Neutrophil (primary cell): ENCODE measurements around the gene LMCD1.

Experiments used
- H3K27ac ChIP-seq: fragments of 200-600 bp; sonication (generic); 2 replicates; pipeline ENCODE4 v1.5.1; 2016; ENCODE audit warnings: mild to moderate bottlenecking, moderate library complexity
- H3K27me3 ChIP-seq: fragments of 200-600 bp; sonication (generic); 2 replicates; pipeline ENCODE4 v1.6.0; 2016; ENCODE audit warnings: mild to moderate bottlenecking
- H3K36me3 ChIP-seq: fragments of 200-600 bp; sonication (generic); 2 replicates; pipeline ENCODE4 v1.5.1; 2017
- H3K4me1 ChIP-seq, 2 experiments: fragments of 200-600 bp in 1 of 2; sonication (generic) in 1 of 2; 1 replicate in 1 of 2; 2 replicates in 1 of 2; pipeline versions ENCODE4 v1.5.1 to v1.6.1; 2013 to 2016; ENCODE audit warnings: low read depth in 1 of 2, low read length in 1 of 2, mild to moderate bottlenecking in 1 of 2, moderate library complexity in 1 of 2; ENCODE audit not compliant: control insufficient read depth in 1 of 2, insufficient read depth in 1 of 2
- H3K4me3 ChIP-seq, 2 experiments: fragments of 200-600 bp in 1 of 2; sonication (generic) in 1 of 2; 1 replicate in 1 of 2; 2 replicates in 1 of 2; pipeline ENCODE4 v1.5.1; 2013 to 2016; ENCODE audit warnings: low read depth in 1 of 2, low read length in 1 of 2, mild to moderate bottlenecking in 1 of 2, moderate library complexity in 1 of 2
- H3K9me3 ChIP-seq: fragments of 200-600 bp; sonication (generic); 2 replicates; pipeline ENCODE4 v1.5.1; 2016
- TF ChIP-seq, protein P1 (sequence below): fragments of 200-600 bp; sonication (generic); IDR thresholded peaks from 2 replicates; pipeline ENCODE4 v1.5.1; 2016; ENCODE audit warnings: antibody characterized with exemption

LMCD1 gene

DNA sequence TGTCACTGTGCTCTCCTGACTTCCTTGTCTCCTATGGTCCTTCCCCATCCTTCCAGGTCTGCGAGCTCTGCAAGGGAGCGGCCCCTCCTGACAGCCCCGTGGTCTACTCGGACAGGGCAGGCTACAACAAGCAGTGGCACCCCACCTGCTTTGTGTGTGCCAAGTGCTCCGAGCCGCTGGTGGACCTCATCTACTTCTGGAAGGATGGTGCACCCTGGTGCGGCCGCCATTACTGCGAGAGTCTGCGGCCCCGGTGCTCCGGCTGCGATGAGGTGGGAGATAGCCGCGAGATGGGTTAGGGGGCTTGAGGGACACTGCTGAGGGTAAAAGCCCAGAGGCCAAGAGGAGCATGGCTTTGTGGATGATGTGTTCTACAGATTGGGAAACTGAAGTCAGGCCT lies 63.8 kb downstream of the LMCD1 start:
- H3K36me3 ChIP-seq: no peaks in the 10 kb centered on the region
- TF ChIP-seq, protein P1, sequence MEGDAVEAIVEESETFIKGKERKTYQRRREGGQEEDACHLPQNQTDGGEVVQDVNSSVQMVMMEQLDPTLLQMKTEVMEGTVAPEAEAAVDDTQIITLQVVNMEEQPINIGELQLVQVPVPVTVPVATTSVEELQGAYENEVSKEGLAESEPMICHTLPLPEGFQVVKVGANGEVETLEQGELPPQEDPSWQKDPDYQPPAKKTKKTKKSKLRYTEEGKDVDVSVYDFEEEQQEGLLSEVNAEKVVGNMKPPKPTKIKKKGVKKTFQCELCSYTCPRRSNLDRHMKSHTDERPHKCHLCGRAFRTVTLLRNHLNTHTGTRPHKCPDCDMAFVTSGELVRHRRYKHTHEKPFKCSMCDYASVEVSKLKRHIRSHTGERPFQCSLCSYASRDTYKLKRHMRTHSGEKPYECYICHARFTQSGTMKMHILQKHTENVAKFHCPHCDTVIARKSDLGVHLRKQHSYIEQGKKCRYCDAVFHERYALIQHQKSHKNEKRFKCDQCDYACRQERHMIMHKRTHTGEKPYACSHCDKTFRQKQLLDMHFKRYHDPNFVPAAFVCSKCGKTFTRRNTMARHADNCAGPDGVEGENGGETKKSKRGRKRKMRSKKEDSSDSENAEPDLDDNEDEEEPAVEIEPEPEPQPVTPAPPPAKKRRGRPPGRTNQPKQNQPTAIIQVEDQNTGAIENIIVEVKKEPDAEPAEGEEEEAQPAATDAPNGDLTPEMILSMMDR: no peak

DNA sequence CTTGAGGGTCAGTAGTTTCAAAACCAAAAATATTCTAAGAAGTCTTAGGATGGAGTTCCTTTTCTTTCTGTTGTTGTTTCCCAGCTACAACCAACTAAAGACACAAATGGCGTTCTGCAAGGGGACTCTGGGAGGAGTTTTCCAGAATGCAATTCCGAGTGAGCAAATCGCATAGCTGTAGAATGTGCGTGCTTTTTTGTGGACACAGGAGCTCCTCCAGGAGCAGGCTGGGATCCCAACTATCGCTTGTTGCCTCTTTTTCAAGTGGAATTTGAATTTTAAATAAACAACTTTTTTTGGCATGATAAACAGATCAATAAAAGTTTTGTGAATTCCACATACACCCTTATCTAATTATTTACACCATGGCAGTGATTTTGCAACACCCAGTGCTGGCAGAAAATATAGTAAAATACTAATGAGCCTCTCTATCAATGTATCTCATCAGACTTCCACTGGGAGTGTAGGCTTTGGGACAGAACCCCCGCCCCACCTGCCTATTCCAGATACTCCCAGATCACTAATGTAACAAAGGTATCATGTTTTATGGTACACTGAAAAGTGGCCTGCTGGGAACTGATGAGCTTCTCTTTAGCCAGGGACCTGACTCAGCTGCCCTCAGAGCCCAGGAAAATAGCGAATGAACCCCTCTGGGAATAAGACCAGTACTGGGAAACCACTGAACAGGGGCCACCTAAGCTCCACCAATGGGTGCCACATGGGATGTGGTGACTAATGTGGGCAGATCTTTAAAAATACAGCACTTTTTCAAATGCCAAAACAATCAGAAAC lies 66.4 kb downstream of the LMCD1 start:
- H3K4me3 ChIP-seq: no peak overlapping the region
- no peak overlapping the region for H3K27ac ChIP-seq
- no peaks in the 10 kb centered on the region for H3K27me3 ChIP-seq
- TF ChIP-seq, protein P1: no peak
- H3K36me3 ChIP-seq: no peaks in the 10 kb centered on the region
- H3K4me1 ChIP-seq: no peaks in the 10 kb centered on the region
- no peaks in the 10 kb centered on the region for H3K9me3 ChIP-seq

More for the DNA sequence above, 63.8 kb downstream of the LMCD1 start:
- H3K9me3 ChIP-seq: no peaks in the 10 kb centered on the region
- H3K4me1 ChIP-seq: no peaks in the 10 kb centered on the region
- no peaks in the 10 kb centered on the region for H3K27me3 ChIP-seq
- no peak overlapping the region for H3K27ac ChIP-seq
- no peak overlapping the region for H3K4me3 ChIP-seq

DNA sequence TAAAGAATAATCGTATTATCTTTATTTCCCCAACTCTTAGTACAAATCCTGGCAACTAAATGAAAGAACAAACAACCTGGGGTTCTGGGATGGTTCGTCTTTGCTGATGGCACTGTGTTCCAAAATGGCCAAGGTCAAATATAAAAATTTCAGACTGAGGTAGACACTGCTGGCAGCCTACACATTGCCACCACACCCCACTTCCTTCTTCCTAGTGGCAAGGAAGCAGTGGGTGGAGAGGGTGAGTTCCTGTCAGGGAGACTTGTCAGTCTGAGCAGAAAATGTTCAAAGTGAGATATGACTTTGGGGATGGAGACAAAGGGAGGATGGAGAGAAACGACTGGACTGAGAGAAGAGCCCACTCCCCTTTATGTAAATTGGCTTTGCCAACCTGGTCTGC lies 69.6 kb downstream of the LMCD1 start:
- Histone ChIP-seq H3K27ac (no peak overlapping the region), H3K4me3 (no peak overlapping the region), H3K36me3 (no peaks in the 10 kb centered on the region), H3K4me1 (no peaks in the 10 kb centered on the region), H3K27me3 (no peaks in the 10 kb centered on the region), H3K9me3 (no peaks in the 10 kb centered on the region)
- TF ChIP-seq, protein P1: no peak

DNA sequence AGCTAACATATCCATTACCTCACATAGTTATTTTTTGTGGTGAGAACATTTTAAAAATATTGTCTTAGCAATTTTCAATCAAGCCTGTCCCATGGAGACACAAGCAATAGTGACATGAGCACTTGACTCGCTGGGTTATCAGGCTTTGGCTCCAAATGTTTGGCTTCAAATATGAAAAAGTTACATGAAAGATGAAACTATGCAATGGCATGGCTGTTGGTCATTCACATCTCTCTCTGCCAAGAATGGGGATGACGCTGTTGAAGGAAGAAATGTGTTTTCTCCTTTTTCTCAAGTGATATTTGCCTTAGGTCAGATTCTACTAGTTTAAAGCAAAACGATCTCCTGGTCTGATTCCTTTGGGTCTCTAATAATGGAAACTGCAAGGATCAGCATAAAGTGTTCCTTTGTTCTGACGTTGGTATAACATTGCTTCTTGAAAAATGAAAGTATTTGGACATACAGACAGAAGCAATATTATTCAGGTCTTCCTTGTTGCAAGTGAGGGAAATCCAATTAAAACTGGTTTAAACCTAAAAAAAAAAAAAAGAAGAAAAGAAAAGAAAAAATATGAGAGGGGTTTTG lies 71.8 kb downstream of the LMCD1 start:
- Histone ChIP-seq H3K9me3 (no peaks in the 10 kb centered on the region), H3K4me3 (no peak overlapping the region), H3K4me1 (no peaks in the 10 kb centered on the region), H3K27ac (no peak overlapping the region), H3K27me3 (no peaks in the 10 kb centered on the region), H3K36me3 (no peaks in the 10 kb centered on the region)
- TF ChIP-seq, protein P1: no peak

DNA sequence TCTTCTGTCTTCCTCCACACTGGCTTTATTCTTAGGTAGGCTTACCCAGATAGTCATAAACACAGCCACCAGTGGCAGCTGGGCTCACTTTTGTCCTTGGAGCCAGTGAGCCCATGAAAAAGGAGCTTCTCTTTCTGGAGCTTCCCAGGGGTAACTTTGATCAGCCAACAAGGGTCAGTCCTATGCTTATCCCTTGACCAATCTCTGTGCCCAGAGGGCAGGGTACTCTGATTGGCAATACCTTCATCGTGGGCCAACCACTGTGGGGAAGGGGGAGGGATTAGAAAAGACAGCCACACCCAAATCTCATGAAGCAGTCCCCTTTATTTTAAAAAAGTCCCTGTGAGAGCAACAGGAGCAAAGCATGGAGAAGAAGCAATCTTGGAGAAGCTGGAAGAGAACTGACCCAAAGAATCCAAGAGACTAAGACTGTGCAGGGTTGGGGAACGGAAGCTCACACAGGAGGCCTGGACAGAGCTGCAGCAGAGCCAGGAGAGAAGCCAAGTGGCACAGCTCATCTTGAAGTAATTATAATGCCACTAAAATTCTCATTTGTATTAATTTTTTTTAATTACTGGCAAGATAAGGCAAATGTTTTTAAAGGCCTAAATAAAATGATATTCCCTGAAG lies 72.5 kb downstream of the LMCD1 start:
- Histone ChIP-seq H3K4me1 (no peaks in the 10 kb centered on the region), H3K9me3 (no peaks in the 10 kb centered on the region), H3K4me3 (no peak overlapping the region), H3K27me3 (no peaks in the 10 kb centered on the region), H3K27ac (no peak overlapping the region), H3K36me3 (no peaks in the 10 kb centered on the region)
- TF ChIP-seq, protein P1: no peak
